ENCODE measurements around the gene PRKCI.

The PRKCI gene

DNA sequence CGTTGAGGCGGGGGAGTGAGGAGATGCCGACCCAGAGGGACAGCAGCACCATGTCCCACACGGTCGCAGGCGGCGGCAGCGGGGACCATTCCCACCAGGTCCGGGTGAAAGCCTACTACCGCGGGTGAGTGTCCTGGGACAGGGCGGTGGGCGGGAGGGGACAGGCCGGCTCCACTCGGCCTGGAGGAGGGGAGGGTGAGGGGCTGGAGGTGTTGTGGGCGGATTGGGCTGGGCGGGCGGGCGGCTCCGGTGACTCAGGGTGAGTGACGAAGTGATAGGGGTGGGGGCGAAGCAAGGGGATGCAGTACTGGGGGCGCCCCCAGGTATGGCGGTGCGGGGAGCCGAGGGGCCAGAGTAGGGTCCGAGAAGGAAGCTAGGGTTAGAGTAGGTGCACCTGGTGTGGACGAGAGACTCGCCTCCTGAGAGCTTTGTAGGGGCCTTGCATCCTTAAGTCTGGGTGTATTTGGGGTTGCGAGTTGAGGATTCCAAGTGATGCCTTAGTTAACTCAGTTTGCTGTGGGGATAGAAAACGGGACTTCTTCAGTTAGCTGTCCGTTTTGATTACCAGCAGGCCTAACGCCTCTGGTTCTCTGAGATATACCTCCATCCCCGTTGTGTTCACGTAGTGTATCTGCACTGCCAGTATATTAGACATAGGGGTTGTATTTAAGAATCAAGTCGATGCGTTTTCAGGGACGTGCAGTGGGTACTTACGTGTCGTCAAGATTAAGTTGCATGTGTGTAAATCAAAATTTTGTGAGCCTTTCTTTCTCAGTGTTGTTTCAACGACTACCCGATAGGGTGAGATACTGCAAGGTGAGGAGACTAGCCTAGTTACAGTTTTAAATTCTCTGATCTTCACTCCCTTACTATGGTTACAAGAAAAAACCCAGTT lies 670 bp downstream of the PRKCI start:
- peak; percentile 57 for DNase-seq (ENCODE audit: extremely low spot score)
- ChIA-PET CTCF (interaction anchor here (0.8 to 1.4 kb wide), 6 partner anchors 11 to 191 kb away, joined by 3 read pairs; no protein-coding TSS in a partner anchor), POLR2A (interaction anchor here (0.5 kb wide), 1 partner anchor 20 kb away, joined by 5 read pairs; no protein-coding TSS in a partner anchor)
- no peak for TF ChIP-seq CTCF (IDR thresholded peaks at IDR 0.05; ENCODE audit: control extremely low read depth, extremely low read depth, low read depth, missing control alignments)

GRCh38 chr3:170225166-170225565 lies 2.9 kb downstream of the PRKCI start:
- POLR2A ChIA-PET: no interaction called here
- no peak for TF ChIP-seq CTCF (IDR thresholded peaks at IDR 0.05; ENCODE audit: control extremely low read depth, extremely low read depth, low read depth, missing control alignments)
- CTCF ChIA-PET: interaction anchor here (0.8 to 1.6 kb wide), 3 partner anchors 9 to 13 kb away, joined by 3 to 8 read pairs (median 3); no protein-coding TSS in a partner anchor
- DNase-seq (ENCODE audit: extremely low spot score): no peak

DNA sequence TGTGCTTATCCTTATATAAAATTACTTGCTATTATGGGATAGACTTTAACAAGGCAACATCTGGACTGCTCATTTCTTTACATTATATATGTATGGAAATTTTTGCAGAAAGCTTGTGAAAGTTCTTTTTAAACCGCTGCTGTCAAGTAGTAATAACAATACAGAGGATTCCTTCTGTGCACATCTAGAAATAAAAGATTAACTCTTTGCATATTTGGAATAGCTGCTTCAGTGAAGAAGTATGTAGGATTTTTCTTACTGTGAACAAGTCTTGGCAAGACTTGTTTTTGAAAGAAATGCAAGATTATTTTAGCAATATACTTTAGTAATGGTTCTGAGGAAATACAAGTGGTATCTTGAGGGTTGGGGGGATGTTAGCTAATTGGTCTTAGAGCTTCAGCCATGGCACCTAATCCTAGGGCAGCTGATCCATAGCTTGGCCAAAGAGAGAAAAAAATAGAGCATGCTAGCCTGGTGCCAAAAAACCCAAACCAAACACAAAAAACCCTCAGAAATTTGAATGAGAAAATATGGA lies 4.3 kb downstream of the PRKCI start:
- ChIA-PET POLR2A (no interaction called here), CTCF (no interaction called here)
- no peak for TF ChIP-seq CTCF (IDR thresholded peaks at IDR 0.05; ENCODE audit: control extremely low read depth, extremely low read depth, low read depth, missing control alignments)
- no peak for DNase-seq (ENCODE audit: extremely low spot score)

DNA sequence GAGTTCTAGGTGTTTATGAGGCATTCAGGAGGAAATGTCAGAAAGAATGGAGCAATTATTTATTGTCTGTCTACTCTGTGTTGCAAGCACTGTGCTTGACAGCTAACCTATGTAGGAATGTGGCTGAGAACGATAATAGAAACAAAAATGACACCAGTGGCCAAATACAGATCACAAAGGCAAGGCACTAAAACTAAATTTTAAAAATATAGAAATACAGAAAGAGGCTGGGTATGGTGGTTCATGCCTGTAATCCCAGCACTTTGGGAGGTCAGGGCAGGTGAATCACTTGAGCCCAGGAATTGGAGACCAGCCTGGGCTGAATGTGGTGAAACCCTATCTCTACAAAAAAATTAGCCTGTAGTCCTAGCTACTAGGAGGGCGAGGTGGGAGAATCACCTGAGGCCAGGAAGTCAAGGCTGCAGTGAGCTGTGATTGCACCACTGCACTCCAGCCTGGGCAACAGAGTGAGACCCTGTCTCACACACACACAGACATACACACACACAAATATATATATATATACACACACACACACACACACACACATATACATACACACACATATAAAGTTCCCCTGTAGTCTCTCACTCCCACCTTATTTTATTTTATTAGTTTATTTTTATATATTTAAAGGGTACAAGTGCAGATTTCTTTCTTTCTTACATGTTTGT lies 6.0 kb downstream of the PRKCI start:
- no peak for TF ChIP-seq CTCF (IDR thresholded peaks at IDR 0.05; ENCODE audit: control extremely low read depth, extremely low read depth, low read depth, missing control alignments)
- POLR2A ChIA-PET: no interaction called here
- CTCF ChIA-PET: interaction anchor here (1.6 kb wide), 1 partner anchor 25 kb away, joined by 5 read pairs; no protein-coding TSS in a partner anchor
- no peak for DNase-seq (ENCODE audit: extremely low spot score)

DNA sequence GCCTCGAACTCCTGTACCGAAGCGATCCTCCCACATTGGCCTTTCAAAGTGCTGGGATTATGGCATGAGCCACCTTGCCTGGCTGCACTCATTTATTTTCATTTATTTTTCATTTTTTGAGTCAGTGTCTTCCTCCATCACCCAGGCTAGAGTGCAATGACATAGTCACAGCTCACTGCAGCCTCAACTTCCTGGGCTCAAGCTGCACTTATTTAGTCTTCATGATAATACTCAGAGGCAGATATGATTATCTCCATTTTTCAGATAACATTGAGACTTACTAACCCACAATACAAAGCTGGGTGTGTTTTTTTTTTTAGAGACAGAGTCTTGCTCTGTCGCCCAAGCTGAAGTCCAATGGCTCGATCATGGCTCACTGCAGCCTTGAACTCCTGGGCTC lies 10.0 kb downstream of the PRKCI start:
- ChIA-PET POLR2A (no interaction called here), CTCF (interaction anchor here (1.0 kb wide), 1 partner anchor 20 kb away, joined by 3 read pairs; no protein-coding TSS in a partner anchor)
- TF ChIP-seq CTCF (IDR thresholded peaks at IDR 0.05; ENCODE audit: control extremely low read depth, extremely low read depth, low read depth, missing control alignments): no peak
- DNase-seq (ENCODE audit: extremely low spot score): no peak

- ChIA-PET CTCF (interaction anchor here (0.8 to 2.0 kb wide), 4 partner anchors 9 to 25 kb away, joined by 3 to 8 read pairs (median 3); partner anchors contain the start of gene PRKCI), POLR2A (no interaction called here)
- DNase-seq (ENCODE audit: extremely low spot score): no peak
- no peak for TF ChIP-seq CTCF (IDR thresholded peaks at IDR 0.05; ENCODE audit: control extremely low read depth, extremely low read depth, low read depth, missing control alignments)
These were observed 11.3 kb downstream of the PRKCI start for GRCh38 chr3:170233530-170233929.

Measured in GM10248 (cell line).